ENCODE results near the gene SLC39A10.

The SLC39A10 gene

GRCh38 chr2:195766691-195767090 is 109.7 kb downstream of the SLC39A10 start:
- H3K4me3 ChIP-seq (ENCODE audit: low read depth, low read length): no peak overlapping the region
- DNase-seq (ENCODE audit: low read depth): no peak

- no peak for DNase-seq (ENCODE audit: low read depth)
Observed at GRCh38 chr2:195768431-195768830, 111.4 kb downstream of the SLC39A10 start.

GRCh38 chr2:195769975-195770374 is 112.9 kb downstream of the SLC39A10 start:
- no peak for DNase-seq (ENCODE audit: low read depth)
- no peak overlapping the region for H3K4me3 ChIP-seq (ENCODE audit: low read depth, low read length)

More at GRCh38 chr2:195768431-195768830, 111.4 kb downstream of the SLC39A10 start:
- H3K4me3 ChIP-seq (ENCODE audit: low read depth, low read length): no peak overlapping the region

DNA sequence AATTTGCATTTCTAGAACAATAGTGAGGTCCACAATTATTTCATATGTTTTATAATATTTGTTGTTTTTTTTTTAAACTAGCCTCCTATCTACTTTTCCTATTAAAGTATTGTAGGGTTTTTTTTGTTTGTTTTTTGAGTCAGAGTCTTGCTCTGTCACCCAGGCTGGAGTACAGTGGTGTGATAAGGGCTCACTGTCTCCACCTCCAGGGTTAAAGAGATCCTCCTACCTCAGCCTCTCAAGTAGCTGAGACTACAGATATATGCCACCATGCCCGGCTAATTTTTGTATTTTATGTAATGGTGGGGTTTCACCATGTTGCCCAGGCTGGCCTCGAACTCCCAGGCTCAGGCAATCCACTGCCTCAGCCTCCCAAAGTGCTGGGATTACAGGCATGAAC is 122.5 kb downstream of the SLC39A10 start:
- H3K4me3 ChIP-seq (ENCODE audit: low read depth, low read length): no peak overlapping the region
- no peak for DNase-seq (ENCODE audit: low read depth)

GRCh38 chr2:195782156-195782555 is 125.1 kb downstream of the SLC39A10 start:
- DNase-seq (ENCODE audit: low read depth): no peak
- H3K4me3 ChIP-seq (ENCODE audit: low read depth, low read length): no peak overlapping the region
